ENCODE results near the gene DNAJC18. TPM values are rescaled to one million over a fixed set of nuclear protein-coding genes. Genes with fewer than 3 reads are reported as not detected.
A peak's percentile ranks its signal among the peaks of the same experiment; 100 is the strongest.

Gene DNAJC18
- polyA plus RNA-seq, 4 donors: 0.67 to 3.8 (median 3.2) TPM

DNA sequence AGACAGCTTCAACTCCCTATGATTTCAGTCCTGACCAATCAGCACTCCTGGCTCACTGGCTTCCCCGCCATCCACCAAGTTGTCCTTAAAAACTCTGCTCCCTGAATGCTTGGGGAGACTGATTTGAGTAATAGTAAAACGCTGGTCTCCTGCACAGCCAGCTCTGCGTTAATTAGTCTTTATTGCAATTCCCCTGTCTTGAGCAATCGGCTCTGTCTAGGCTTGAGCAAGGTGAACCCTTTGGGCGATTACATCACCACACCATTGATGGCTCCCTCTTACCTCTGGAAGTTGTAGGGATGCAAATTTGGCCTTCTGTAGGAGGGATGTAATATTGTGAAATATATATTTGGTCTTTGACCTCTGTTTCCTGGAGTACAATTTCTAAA is 53.3 kb downstream of the DNAJC18 start:
- Histone ChIP-seq H3K4me3 (ENCODE audit: low read depth in 1 of 3, low read length in 3 of 3) (no peak overlapping the region), H3K9me3 (ENCODE audit: control insufficient read depth in 2 of 2, insufficient read depth in 1 of 2, low read depth in 1 of 2, low read length in 1 of 2) (no peaks in the 10 kb centered on the region), H3K27ac (ENCODE audit: low read depth in 1 of 3, low read length in 2 of 3) (peak overlapping the region in 1 of 3 donors; percentile 22), H3K36me3 (ENCODE audit: control insufficient read depth in 3 of 3, insufficient read depth in 2 of 3, low read depth in 1 of 3, low read length in 3 of 3) (peaks cover 0 to 5% (median 0%) of the 10 kb centered on the region in 3 donors), H3K4me1 (ENCODE audit: control insufficient read depth in 3 of 3, insufficient read depth in 2 of 3, low read depth in 1 of 3, low read length in 2 of 3) (peaks cover 13 to 58% (median 20%) of the 10 kb centered on the region in 3 donors), H3K27me3 (ENCODE audit: control insufficient read depth in 3 of 3, insufficient read depth in 3 of 3, low read length in 3 of 3) (no peaks in the 10 kb centered on the region)
- no peak for FAIRE-seq
- 67 to 76% (median 70%) methylated on average over 5 of the region's 5 CpGs for WGBS, 3 donors
- no peak for DNase-seq

DNA sequence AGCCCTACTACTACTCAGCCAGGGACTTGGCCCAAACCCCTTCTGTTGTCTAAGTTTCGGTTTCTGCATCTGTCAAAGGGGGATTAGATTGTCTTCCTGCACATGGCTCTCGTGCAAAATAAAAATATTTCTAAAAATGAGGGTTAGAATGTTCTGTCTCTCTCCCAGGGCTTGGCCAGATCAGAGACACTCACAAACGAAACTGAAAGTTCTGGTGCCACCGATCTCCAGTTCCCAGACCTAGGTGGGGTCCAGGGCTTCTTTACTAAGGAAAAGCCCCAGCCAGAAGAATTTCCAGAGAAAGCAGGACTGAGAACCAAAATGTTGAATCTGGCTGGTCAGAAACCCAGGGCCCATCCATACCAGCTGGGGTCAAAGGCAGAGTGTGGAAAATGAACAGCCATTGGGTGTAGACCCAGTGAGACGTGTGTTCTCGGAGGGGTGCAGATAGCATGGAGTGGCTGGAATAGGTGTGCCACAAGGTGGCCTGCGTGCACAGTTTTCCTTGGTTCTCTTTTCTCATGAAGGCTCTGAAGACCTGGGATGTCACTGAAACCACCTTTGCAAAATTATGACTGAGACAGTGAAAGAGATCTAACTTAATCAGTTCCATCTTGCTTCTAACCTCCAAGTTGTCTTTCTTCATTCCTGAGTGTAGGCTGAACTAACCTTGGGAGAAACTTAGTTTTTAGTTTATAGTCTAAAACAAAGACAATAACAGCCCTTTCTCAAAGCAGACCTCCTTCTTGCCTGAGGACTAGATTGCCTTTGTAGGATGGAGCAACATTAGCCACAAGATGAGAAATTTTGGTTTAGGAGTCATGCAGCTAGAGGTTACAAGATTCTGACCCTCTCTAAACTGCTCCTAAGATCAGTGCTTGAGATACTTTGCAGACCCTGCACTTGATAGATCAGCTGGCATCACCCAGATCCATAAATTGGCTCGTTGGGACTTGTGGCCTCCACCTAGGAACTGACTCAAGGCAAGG is 54.0 kb downstream of the DNAJC18 start:
- peaks cover 0 to 8% (median 0%) of the 10 kb centered on the region in 3 donors for H3K36me3 ChIP-seq (ENCODE audit: control insufficient read depth in 3 of 3, insufficient read depth in 2 of 3, low read depth in 1 of 3, low read length in 3 of 3)
- no peaks in the 10 kb centered on the region for H3K27me3 ChIP-seq (ENCODE audit: control insufficient read depth in 3 of 3, insufficient read depth in 3 of 3, low read length in 3 of 3)
- peak overlapping the region; percentile 46 to 87 (median 81) for H3K27ac ChIP-seq (ENCODE audit: low read depth in 1 of 3, low read length in 2 of 3)
- DNase-seq (peak; percentile 65 to 82), FAIRE-seq (no peak)
- 6 to 25% (median 21%) methylated on average over 8 of the region's 8 CpGs for WGBS, 3 donors
- peak overlapping the region in 2 of 3 donors; percentile 20 to 42 for H3K4me3 ChIP-seq (ENCODE audit: low read depth in 1 of 3, low read length in 3 of 3)
- H3K4me1 ChIP-seq (ENCODE audit: control insufficient read depth in 3 of 3, insufficient read depth in 2 of 3, low read depth in 1 of 3, low read length in 2 of 3): peaks cover 13 to 61% (median 20%) of the 10 kb centered on the region in 3 donors
- H3K9me3 ChIP-seq (ENCODE audit: control insufficient read depth in 2 of 2, insufficient read depth in 1 of 2, low read depth in 1 of 2, low read length in 1 of 2): no peaks in the 10 kb centered on the region

DNA sequence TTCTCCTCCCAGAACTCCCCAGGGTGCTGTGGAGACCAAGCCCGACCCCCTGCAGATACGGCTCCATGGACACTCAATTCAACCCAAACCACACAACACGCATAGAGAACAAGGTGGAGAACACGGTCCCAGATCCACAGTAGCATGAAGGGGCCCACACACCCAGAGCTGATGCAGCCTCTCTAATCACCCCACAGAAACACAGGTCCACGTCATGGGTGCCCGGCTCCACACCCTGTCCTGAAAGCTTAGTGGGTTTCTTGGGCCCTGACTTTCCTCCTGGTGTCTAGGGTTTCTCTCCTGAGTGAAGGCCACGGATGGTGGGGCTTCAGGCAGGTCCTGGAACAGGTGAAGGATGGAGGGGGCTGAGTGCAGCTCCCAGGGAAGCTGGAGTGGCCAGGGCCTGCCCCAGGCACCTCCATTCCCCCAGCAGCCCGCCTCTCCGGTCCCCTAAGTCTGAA is 54.7 kb downstream of the DNAJC18 start:
- Histone ChIP-seq H3K4me1 (ENCODE audit: control insufficient read depth in 3 of 3, insufficient read depth in 2 of 3, low read depth in 1 of 3, low read length in 2 of 3) (peaks cover 13 to 66% (median 20%) of the 10 kb centered on the region in 3 donors), H3K36me3 (ENCODE audit: control insufficient read depth in 3 of 3, insufficient read depth in 2 of 3, low read depth in 1 of 3, low read length in 3 of 3) (peaks cover 0 to 16% (median 0%) of the 10 kb centered on the region in 3 donors), H3K4me3 (ENCODE audit: low read depth in 1 of 3, low read length in 3 of 3) (peak overlapping the region in 1 of 3 donors; percentile 42), H3K9me3 (ENCODE audit: control insufficient read depth in 2 of 2, insufficient read depth in 1 of 2, low read depth in 1 of 2, low read length in 1 of 2) (no peaks in the 10 kb centered on the region), H3K27ac (ENCODE audit: low read depth in 1 of 3, low read length in 2 of 3) (peak overlapping the region; percentile 12 to 87 (median 81)), H3K27me3 (ENCODE audit: control insufficient read depth in 3 of 3, insufficient read depth in 3 of 3, low read length in 3 of 3) (no peaks in the 10 kb centered on the region)
- 40 to 61% (median 42%) methylated on average over 9 of the region's 9 CpGs for WGBS, 3 donors
- peak in 1 of 2 donors; percentile 21 for DNase-seq
- FAIRE-seq: no peak

DNA sequence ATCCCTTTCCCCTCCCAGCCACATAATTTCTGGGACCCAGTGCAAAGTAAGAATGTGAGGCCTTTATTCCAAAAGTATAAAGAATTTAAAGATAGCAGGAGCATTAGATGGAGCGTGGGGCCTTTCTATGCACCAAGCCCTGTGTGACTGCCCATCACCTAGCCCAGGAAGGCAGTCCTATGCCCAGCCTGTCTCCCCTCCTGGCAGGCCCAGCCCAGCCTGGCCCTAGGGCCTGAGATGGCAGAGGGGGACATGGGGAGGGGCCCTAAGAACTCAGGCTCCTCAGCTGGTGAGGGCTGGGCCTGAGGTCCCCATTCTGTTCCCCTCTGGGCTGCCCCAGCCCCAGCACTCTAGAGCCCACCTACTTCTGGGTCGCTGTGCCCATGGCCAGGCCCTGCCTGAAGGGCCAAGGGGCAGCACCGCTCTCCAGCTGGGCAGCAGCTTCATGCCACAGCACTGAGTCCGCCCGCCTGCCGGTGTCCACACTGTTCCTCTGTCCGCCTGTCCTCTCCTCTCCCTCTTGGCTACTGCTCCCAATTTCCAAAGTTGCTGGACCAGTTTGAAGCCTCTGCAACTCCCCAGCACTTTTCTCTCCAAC is 55.2 kb downstream of the DNAJC18 start:
- Histone ChIP-seq H3K4me1 (ENCODE audit: control insufficient read depth in 3 of 3, insufficient read depth in 2 of 3, low read depth in 1 of 3, low read length in 2 of 3) (peaks cover 13 to 70% (median 23%) of the 10 kb centered on the region in 3 donors), H3K4me3 (ENCODE audit: low read depth in 1 of 3, low read length in 3 of 3) (no peak overlapping the region), H3K36me3 (ENCODE audit: control insufficient read depth in 3 of 3, insufficient read depth in 2 of 3, low read depth in 1 of 3, low read length in 3 of 3) (peaks cover 0 to 21% (median 0%) of the 10 kb centered on the region in 3 donors), H3K27me3 (ENCODE audit: control insufficient read depth in 3 of 3, insufficient read depth in 3 of 3, low read length in 3 of 3) (no peaks in the 10 kb centered on the region), H3K27ac (ENCODE audit: low read depth in 1 of 3, low read length in 2 of 3) (peak overlapping the region; percentile 27 to 87 (median 68)), H3K9me3 (ENCODE audit: control insufficient read depth in 2 of 2, insufficient read depth in 1 of 2, low read depth in 1 of 2, low read length in 1 of 2) (no peaks in the 10 kb centered on the region)
- WGBS, 3 donors: 56 to 82% (median 78%) methylated on average over 7 of the region's 7 CpGs
- FAIRE-seq: no peak
- no peak for DNase-seq

DNA sequence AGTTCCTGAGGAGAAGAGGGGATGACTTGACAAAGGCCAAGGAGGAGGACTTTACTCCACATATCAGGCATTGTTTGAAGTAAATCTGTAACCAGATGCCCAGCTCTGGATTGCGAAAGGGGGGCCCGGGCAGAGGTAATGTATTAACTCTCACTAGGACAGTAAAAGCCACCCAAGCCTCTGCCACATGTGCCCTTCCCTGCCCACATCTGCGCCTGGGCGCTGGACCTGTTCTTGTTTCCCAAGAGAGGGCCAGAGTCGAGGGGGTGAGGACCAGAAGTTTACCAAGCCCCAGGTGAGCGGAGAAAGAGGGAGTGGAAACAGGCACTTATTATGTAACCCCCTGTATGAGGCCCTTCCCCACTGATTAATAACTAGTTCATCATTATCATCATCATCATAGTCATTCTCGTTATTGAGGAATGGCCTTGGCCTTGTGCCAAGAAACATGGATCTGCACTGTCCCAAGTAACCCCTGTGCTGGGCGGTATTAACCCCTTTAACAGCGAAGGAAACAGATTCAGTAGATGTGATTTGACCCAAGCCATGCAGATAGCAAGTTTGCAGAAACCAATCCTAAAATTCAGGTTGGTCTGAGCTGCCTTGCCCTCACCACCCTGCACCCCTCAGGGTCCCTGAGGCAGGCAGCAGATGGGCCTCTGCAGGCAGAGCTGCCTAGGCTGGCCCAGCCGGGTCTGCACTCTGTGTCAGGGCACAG is 55.9 kb downstream of the DNAJC18 start, which contains the start of gene SLC23A1:
TSS of gene SLC23A1 (minus strand) at position 23 of the 718 bp plus-strand sequence. CDS start 44 bp downstream, outside the sequence.
- Histone ChIP-seq H3K36me3 (ENCODE audit: control insufficient read depth in 3 of 3, insufficient read depth in 2 of 3, low read depth in 1 of 3, low read length in 3 of 3) (peaks cover 0 to 27% (median 0%) of the 10 kb centered on the region in 3 donors), H3K27ac (ENCODE audit: low read depth in 1 of 3, low read length in 2 of 3) (peak within 1 kb of the TSS; percentile 75 to 87 (median 79)), H3K9me3 (ENCODE audit: control insufficient read depth in 2 of 2, insufficient read depth in 1 of 2, low read depth in 1 of 2, low read length in 1 of 2) (no peaks in the 10 kb centered on the region), H3K4me1 (ENCODE audit: control insufficient read depth in 3 of 3, insufficient read depth in 2 of 3, low read depth in 1 of 3, low read length in 2 of 3) (peaks cover 13 to 74% (median 23%) of the 10 kb centered on the region in 3 donors), H3K27me3 (ENCODE audit: control insufficient read depth in 3 of 3, insufficient read depth in 3 of 3, low read length in 3 of 3) (no peaks in the 10 kb centered on the region), H3K4me3 (ENCODE audit: low read depth in 1 of 3, low read length in 3 of 3) (peak within 1 kb of the TSS in 2 of 3 donors; percentile 37 to 38)
- WGBS, 3 donors: 25 to 57% (median 35%) methylated on average over 10 of the region's 10 CpGs
- peak; percentile 89 for DNase-seq
- FAIRE-seq: no peak

DNA sequence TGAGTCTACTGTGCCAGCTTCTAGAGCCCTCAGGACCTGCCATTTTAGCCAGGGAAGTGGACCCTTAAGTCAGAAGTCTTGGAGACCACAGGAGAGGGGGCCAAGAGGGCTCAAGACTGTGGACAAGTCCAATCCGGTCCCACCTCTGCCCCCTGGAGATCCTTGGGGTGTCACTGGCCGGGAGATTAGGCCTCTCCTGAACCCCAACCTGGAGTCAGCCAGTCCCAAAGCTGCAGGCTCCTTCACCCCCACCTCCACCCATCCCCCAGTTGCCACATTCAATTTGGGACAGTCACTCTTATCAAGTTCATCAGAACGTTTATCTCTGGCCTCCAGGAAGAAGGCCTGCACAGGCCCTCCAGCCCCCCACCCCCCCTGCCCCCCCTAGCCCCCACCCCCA is 56.5 kb downstream of the DNAJC18 start:
- Histone ChIP-seq H3K4me3 (ENCODE audit: low read depth in 1 of 3, low read length in 3 of 3) (peak overlapping the region in 2 of 3 donors; percentile 37 to 38), H3K27ac (ENCODE audit: low read depth in 1 of 3, low read length in 2 of 3) (peak overlapping the region; percentile 24 to 79 (median 75)), H3K9me3 (ENCODE audit: control insufficient read depth in 2 of 2, insufficient read depth in 1 of 2, low read depth in 1 of 2, low read length in 1 of 2) (no peaks in the 10 kb centered on the region), H3K27me3 (ENCODE audit: control insufficient read depth in 3 of 3, insufficient read depth in 3 of 3, low read length in 3 of 3) (no peaks in the 10 kb centered on the region), H3K4me1 (ENCODE audit: control insufficient read depth in 3 of 3, insufficient read depth in 2 of 3, low read depth in 1 of 3, low read length in 2 of 3) (peaks cover 13 to 71% (median 22%) of the 10 kb centered on the region in 3 donors), H3K36me3 (ENCODE audit: control insufficient read depth in 3 of 3, insufficient read depth in 2 of 3, low read depth in 1 of 3, low read length in 3 of 3) (peaks cover 0 to 32% (median 0%) of the 10 kb centered on the region in 3 donors)
- 19 to 46% (median 46%) methylated on average over 3 of the region's 3 CpGs for WGBS, 3 donors
- FAIRE-seq (no peak), DNase-seq (no peak)

DNA sequence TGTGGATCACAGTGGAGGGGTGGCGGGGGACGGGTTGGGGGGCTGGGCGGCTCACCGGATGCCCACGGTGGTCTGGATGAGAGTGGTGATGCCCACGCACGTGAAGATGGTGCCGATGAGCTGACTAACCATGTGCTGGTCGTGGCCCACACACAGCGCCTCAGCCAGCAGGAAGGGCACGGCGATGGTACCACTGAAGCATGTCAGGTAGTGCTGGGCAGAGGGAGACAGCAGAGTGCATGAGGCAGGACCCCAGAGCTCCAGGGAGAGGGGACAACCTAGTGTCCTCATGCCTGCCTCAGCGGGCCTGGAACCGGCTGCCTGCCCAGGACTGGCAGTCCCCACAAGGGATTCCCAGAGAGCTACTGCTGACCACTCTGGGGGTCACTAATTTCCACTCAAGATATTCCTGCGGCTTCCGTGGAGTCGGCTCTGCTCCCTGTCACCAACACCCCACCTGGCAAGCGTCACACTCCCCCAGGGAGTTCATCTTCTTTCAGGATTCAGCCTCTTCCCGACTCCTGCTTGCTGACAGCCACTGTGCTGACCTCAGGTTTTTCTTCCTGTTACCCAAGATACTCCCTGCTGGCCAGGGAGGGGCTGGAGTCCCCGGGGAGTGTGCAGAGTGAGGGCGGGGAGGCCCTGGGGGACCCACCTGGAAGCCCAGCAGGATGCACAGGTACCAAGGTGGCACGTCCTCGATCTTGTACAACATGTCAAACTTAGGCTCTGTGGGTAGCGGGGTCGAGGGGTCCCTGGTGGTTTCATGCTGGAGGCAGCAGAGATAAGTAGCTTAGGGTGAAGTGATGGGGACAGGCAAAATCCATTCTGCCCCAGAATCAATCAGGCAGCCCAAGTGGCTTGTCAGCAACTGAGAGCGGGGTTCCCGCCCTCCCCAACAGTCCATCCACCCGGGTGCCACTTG is 57.2 kb downstream of the DNAJC18 start:
- peak overlapping the region; percentile 24 to 79 (median 75) for H3K27ac ChIP-seq (ENCODE audit: low read depth in 1 of 3, low read length in 2 of 3)
- H3K9me3 ChIP-seq (ENCODE audit: control insufficient read depth in 2 of 2, insufficient read depth in 1 of 2, low read depth in 1 of 2, low read length in 1 of 2): no peaks in the 10 kb centered on the region
- H3K4me1 ChIP-seq (ENCODE audit: control insufficient read depth in 3 of 3, insufficient read depth in 2 of 3, low read depth in 1 of 3, low read length in 2 of 3): peaks cover 13 to 66% (median 20%) of the 10 kb centered on the region in 3 donors
- FAIRE-seq (no peak), DNase-seq (peak; percentile 46 to 55)
- H3K4me3 ChIP-seq (ENCODE audit: low read depth in 1 of 3, low read length in 3 of 3): peak overlapping the region in 2 of 3 donors; percentile 37 to 38
- H3K27me3 ChIP-seq (ENCODE audit: control insufficient read depth in 3 of 3, insufficient read depth in 3 of 3, low read length in 3 of 3): no peaks in the 10 kb centered on the region
- 72 to 84% (median 81%) methylated on average over 28 of the region's 28 CpGs for WGBS, 3 donors
- H3K36me3 ChIP-seq (ENCODE audit: control insufficient read depth in 3 of 3, insufficient read depth in 2 of 3, low read depth in 1 of 3, low read length in 3 of 3): peaks cover 0 to 37% (median 0%) of the 10 kb centered on the region in 3 donors
